ENCODE results near the gene ARHGAP22.

Gene ARHGAP22

DNA sequence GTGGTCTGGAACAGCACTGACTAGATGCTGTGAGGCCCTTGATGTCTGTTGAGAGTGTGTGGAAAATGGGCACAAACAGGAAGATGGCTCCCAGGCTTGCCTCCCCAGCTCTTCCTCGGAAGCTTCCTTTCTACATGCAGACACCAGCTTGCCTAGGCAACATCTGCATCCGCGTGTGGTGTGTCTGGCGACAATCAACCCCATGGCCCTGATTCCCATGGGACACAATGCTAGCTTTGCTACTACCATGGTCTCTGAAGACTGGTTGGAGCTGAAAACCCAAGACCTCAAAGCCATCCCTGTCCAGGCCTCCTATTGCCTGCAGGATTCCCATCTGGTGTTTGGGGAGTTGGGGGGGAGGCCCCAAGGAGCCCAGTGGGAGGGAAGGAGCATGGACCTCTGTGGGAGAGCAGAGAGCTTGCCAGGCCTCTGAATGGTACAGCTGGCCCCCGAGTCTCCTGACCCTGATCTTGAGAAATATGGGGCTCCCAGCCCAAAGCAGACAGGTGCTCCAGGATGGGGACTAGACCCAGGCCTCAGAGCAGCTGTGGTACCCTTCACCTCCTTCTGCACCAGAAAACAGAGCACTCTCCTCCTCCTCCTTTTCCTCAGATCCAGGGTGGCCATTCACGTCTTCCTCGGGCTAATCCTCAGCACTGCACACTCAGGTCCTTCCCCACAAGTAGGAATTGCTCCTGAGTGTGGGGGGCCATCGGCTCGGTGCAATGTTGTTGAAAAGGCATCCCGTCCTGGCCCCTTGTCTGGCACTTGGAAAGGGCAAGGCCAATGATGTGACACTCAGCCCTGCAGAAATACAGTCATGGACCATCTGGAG, 57.6 kb downstream of the ARHGAP22 start:
- TF ChIP-seq, protein P1, sequence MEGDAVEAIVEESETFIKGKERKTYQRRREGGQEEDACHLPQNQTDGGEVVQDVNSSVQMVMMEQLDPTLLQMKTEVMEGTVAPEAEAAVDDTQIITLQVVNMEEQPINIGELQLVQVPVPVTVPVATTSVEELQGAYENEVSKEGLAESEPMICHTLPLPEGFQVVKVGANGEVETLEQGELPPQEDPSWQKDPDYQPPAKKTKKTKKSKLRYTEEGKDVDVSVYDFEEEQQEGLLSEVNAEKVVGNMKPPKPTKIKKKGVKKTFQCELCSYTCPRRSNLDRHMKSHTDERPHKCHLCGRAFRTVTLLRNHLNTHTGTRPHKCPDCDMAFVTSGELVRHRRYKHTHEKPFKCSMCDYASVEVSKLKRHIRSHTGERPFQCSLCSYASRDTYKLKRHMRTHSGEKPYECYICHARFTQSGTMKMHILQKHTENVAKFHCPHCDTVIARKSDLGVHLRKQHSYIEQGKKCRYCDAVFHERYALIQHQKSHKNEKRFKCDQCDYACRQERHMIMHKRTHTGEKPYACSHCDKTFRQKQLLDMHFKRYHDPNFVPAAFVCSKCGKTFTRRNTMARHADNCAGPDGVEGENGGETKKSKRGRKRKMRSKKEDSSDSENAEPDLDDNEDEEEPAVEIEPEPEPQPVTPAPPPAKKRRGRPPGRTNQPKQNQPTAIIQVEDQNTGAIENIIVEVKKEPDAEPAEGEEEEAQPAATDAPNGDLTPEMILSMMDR (IDR thresholded peaks at IDR 0.05; ENCODE audit: insufficient read depth, missing control alignments) = no peak
- DNase-seq (ENCODE audit: insufficient read length, low spot score) (no peak), FAIRE-seq (no peak)

DNA sequence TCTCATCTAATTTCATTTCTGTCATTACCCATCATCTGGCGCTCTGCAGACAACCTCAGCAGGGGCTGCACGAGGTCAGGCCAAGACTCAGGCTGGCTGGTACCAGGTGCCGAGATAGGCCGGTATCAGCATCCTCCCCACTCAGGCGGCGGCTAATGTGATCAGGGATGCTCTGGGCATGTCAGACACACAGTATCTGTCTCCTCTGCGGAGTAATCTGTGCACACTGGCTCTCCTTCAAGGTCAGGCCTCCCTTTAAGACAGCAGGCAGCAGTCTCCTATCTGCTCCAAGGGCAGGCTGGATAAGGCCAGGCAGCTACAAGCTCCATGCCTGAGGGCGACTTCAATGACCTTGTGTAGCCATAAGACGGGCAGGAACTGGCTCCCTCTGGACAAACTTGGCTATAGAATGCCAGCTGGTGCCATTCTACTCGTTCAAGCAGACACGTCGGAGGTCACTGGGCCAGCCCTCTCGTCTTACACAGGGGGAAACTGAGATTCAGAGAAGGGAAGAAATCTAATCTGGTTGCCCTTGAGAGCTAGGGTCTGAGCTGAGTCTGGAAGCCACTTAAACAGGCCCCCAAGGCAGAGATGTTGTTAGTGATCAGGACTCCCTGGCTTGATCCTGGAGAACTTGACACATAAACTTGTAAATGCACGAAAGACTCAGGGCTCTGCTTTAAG, 59.3 kb downstream of the ARHGAP22 start:
- DNase-seq (ENCODE audit: insufficient read length, low spot score) = no peak
- TF ChIP-seq, protein P1 (IDR thresholded peaks at IDR 0.05; ENCODE audit: insufficient read depth, missing control alignments) = no peak
- no peak for FAIRE-seq

DNA sequence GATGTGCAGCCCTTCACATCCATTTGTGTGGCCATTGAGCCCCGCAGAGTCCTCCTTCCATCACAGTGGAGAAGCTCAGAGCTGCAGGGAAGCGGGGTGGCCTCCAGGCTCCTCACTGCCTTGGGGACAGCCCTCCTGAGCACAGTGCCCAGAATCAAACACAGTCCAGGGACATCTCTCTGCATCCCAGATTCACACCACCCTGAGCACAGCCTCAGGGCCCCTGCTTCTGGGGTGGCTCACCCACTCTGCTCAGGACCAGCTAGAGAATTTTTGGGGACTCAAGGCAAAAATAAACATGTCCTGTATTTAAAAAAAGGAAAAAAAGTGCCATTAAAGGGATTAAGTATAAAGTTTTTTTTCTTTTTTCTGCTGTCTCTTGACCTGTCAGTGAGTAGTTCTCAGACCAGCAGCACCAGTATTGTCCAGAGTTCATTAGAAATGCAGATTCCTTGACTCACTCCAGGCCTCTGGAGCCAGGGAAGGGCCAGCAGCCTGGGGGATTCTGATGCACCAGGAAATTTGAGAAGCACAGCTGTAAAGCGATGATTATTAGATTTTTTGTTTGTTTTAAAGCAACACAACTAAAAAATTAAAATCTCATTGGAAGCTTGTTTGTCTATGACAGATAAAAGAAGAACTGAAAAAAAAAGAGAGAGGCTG, 61.6 kb downstream of the ARHGAP22 start:
- FAIRE-seq (no peak), DNase-seq (ENCODE audit: insufficient read length, low spot score) (no peak)
- TF ChIP-seq, protein P1 (IDR thresholded peaks at IDR 0.05; ENCODE audit: insufficient read depth, missing control alignments) = no peak

DNA sequence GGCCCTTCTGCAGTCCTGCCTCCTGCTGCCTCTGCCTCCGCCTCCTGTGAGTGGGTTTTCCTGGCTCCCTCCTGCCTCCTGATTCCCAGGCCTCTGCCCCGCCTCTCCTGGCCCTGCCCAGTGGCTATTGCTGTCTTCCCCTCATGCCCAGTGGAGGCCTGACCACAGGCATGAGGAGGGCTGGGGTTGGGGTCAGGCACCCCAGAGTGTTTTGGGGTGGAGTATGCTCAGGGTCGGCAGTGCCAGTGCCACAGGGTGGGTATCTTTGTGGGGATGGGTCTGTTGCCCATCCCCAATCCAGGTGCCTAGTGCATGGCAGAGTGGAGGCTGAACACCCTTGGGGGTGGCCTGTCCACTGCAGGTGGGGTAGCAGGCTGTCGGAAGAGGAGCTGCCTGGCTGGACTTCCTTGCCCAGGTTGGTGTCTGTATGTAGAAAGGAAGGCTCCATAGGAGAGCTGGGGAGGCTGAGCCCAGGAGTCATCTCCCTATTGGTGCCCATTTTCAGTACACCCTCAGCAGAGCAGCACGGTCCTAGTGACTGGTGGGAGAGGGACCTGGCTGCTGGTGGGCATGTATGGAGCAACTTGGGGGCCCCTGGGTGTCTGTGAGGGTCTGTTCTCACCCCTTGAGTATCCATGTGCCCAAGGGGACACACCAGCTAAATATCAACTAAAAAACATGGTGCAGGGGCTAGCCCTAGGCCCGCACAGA, 62.2 kb downstream of the ARHGAP22 start:
- DNase-seq (ENCODE audit: insufficient read length, low spot score) (no peak), FAIRE-seq (no peak)
- TF ChIP-seq, protein P1 (IDR thresholded peaks at IDR 0.05; ENCODE audit: insufficient read depth, missing control alignments) = no peak

DNA sequence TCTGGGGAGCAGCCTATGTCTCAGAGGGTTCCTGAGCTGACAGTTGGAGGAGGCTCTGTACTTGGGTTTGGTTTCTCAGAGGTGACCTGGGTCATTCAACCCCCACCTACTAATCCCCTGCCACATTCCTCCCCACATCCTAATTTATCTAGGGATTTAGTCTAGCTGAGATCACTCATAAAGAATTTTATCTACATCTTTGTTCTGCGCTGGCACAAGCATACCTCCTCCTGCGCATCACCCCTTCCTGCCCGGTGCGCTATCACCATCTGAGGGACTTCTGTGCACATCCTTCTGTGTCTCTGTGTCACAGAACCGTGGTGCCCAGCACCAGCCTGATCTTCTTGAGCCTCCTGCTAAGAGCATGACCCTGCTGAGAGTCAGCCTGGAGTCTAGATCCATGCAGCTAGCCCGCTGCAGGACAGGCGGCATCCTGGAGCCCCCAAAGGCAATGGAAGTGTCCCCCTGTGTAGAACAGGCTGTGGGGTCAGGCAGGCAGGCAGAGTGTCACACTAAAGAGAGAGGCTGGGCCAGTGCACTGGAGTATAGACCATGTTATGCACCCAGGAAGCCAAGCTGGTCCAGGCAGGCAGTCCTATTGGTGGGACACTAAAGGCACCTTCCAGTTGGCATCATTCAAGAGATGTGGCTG, 63.6 kb downstream of the ARHGAP22 start:
- no peak for FAIRE-seq

DNA sequence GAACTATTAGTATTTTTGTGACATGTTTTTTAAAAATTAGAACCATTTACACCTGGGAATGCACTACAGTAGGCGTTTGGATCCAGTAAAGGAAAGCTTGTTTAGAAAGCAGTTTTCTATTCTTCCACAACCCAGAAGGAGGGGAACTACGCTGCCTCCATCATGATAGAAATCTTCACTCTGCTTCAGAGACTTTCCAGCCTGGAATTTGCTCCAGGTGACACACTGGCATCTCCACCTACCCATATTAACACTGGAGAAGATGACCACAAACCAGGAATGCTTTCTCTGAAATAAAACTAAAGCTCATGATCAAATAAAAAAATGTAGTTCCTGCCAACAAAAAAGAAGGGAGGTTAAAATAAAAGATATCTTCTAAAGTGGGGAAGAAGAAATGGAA, 66.3 kb downstream of the ARHGAP22 start:
- DNase-seq (ENCODE audit: insufficient read length, low spot score) (no peak), FAIRE-seq (no peak)
- TF ChIP-seq, protein P1 (IDR thresholded peaks at IDR 0.05; ENCODE audit: insufficient read depth, missing control alignments) = no peak

More for the DNA sequence above, 63.6 kb downstream of the ARHGAP22 start:
- TF ChIP-seq, protein P1 (IDR thresholded peaks at IDR 0.05; ENCODE audit: insufficient read depth, missing control alignments) = no peak
- no peak for DNase-seq (ENCODE audit: insufficient read length, low spot score)

All from D721Med (cell line).